HG02610 (cell line): ENCODE data around the gene KLHL15.
A peak's percentile ranks its signal among the peaks of the same experiment; 100 is the strongest.
"Not testable (repeated sequence)": the region's sequence is repeated elsewhere in the genome, so short reads cannot be mapped to it uniquely, and the experiment has no call there.

ENCODE experiments used
- ATAC-seq: cut with Tn5 transposase; IDR thresholded peaks from one replicate; pipeline ENCODE4 v1.9.1; 2021; ENCODE audit warnings: mild to moderate bottlenecking, moderate library complexity; ENCODE audit not compliant: unreplicated experiment

The KLHL15 gene

GRCh38 chrX:24019448-24019847, 7.5 kb downstream of the KLHL15 start:
- no peak for ATAC-seq

GRCh38 chrX:24018809-24019208, 8.2 kb downstream of the KLHL15 start:
- ATAC-seq: no peak

- no peak for ATAC-seq
Measured at GRCh38 chrX:24017674-24018073, 9.3 kb downstream of the KLHL15 start.

- peak; percentile 88 for ATAC-seq
Measured at GRCh38 chrX:24014388-24015018, 12.5 kb downstream of the KLHL15 start.

- ATAC-seq: no peak
Measured at GRCh38 chrX:24012266-24012665, 14.7 kb downstream of the KLHL15 start.

- ATAC-seq: no peak
Measured at GRCh38 chrX:24005867-24006266, 21.1 kb downstream of the KLHL15 start.

GRCh38 chrX:24005028-24005427, 22.0 kb downstream of the KLHL15 start:
- ATAC-seq: no peak

- ATAC-seq: no peak
Measured at GRCh38 chrX:24002792-24003191, 24.2 kb downstream of the KLHL15 start.

- peak; percentile 69 for ATAC-seq
Measured at GRCh38 chrX:24002167-24002566, 24.8 kb downstream of the KLHL15 start.

- no peak for ATAC-seq
Measured at GRCh38 chrX:23999671-24000070, 27.3 kb downstream of the KLHL15 start.

- no peak for ATAC-seq
Measured at GRCh38 chrX:23993012-23993633, 33.9 kb downstream of the KLHL15 start.

GRCh38 chrX:23992431-23992830, 34.6 kb downstream of the KLHL15 start:
- no peak for ATAC-seq

- ATAC-seq: no peak
Measured at GRCh38 chrX:23990455-23990854, 36.5 kb downstream of the KLHL15 start.

GRCh38 chrX:23989689-23990088, 37.3 kb downstream of the KLHL15 start:
- ATAC-seq: no peak

GRCh38 chrX:23982891-23983290, 44.1 kb downstream of the KLHL15 start:
- no peak for ATAC-seq

GRCh38 chrX:23981711-23982110, 45.3 kb downstream of the KLHL15 start:
- ATAC-seq: no peak

- ATAC-seq: no peak
Measured at GRCh38 chrX:23981222-23981621, 45.8 kb downstream of the KLHL15 start.

GRCh38 chrX:23980011-23980441, 47.0 kb downstream of the KLHL15 start:
- no peak for ATAC-seq

- ATAC-seq: no peak
Measured at GRCh38 chrX:23978491-23978890, 48.5 kb downstream of the KLHL15 start.

GRCh38 chrX:23965630-23966029, 61.4 kb downstream of the KLHL15 start:
- ATAC-seq: not testable (repeated sequence)

- ATAC-seq: no peak
Measured at GRCh38 chrX:23964191-23964590, 62.8 kb downstream of the KLHL15 start.

- ATAC-seq: no peak
Measured at GRCh38 chrX:23959781-23960180, 67.2 kb downstream of the KLHL15 start.

GRCh38 chrX:23954396-23954795, 72.6 kb downstream of the KLHL15 start:
- no peak for ATAC-seq
